ENCODE data around the gene TRAF3IP3.

GRCh38 chr1:209770636-209771415, 15.0 kb downstream of the TRAF3IP3 start:
- TF ChIP-seq CTCF (IDR thresholded peaks at IDR 0.05) (no peak), POLR2A (IDR thresholded peaks at IDR 0.05) (no peak)
